Peyer's patch (tissue), 4 donors: ENCODE measurements around the gene NIPBL. TPM values are rescaled to one million over a fixed set of nuclear protein-coding genes. Genes with fewer than 3 reads are reported as not detected.
"Not testable (repeated sequence)": the region's sequence is repeated elsewhere in the genome, so short reads cannot be mapped to it uniquely, and the experiment has no call there.

Experiments
- DNase-seq, 3 donors: peaks; one replicate each; pipeline ENCODE4 v3.0.0-alpha.2; 2017 to 2019
- H3K27ac ChIP-seq, 4 donors: fragments of 200-600 bp; sonication (generic); one replicate each; pipeline ENCODE4 v1.5.1; 2016 to 2019
- H3K27me3 ChIP-seq, 2 donors: fragments of 200-600 bp; sonication (generic); one replicate each; pipeline ENCODE4 v1.5.1; 2019
- H3K36me3 ChIP-seq, 3 donors: fragments of 200-600 bp; sonication (generic); one replicate each; pipeline ENCODE4 v1.5.1; 2016 to 2019
- H3K4me1 ChIP-seq, 4 donors: fragments of 200-600 bp; sonication (generic); one replicate each; pipeline ENCODE4 v1.5.1; 2016 to 2019
- H3K4me3 ChIP-seq, 4 donors: fragments of 200-600 bp; sonication (generic); 1 replicate in 3 of 4; 2 replicates in 1 of 4; pipeline ENCODE4 v1.5.1; 2016 to 2019; ENCODE audit warnings: mild to moderate bottlenecking in 1 of 4
- H3K9me3 ChIP-seq, 4 donors: fragments of 200-600 bp; sonication (generic); one replicate each; pipeline ENCODE4 v1.5.1; 2016 to 2019; ENCODE audit warnings: mild to moderate bottlenecking in 1 of 4
- POLR2A ChIP-seq, 2 donors: fragments of 450-650 bp; IDR thresholded peaks; one replicate each; pipeline ENCODE4 v1.5.1; 2017; ENCODE audit warnings: antibody characterized with exemption in 2 of 2, mild to moderate bottlenecking in 2 of 2, moderate library complexity in 2 of 2
- total RNA-seq, 4 donors: library from RNA; depleted of rRNA; stranded (reverse); fragments of >200 nt; gene quantifications; one replicate each; pipeline ENCODE4 v1.1.0, GENCODE V29; 2016
- TF ChIP-seq, protein P1 (sequence below), 6 experiments: fragments of 450-650 bp in 4 of 6; fragments of 200-600 bp in 2 of 6; sonication (generic) in 1 of 6; IDR thresholded peaks; one replicate each; pipeline ENCODE4 v1.5.1; 2017 to 2019; ENCODE audit warnings: antibody characterized with exemption in 6 of 6, mild to moderate bottlenecking in 3 of 6, moderate library complexity in 1 of 6

The NIPBL gene
- total RNA-seq, 4 donors from 2014 or later, result 48.7 to 109 (median 68.8) TPM

GRCh38 chr5:37005946-37006540 is 129.5 kb downstream of the NIPBL start:
- Histone ChIP-seq H3K36me3 (peaks cover 0 to 84% (median 0%) of the 10 kb centered on the region in 3 donors), H3K4me3 (no peak overlapping the region), H3K27me3 (no peaks in the 10 kb centered on the region), H3K27ac (no peak overlapping the region), H3K9me3 (no peaks in the 10 kb centered on the region), H3K4me1 (no peaks in the 10 kb centered on the region)
- no peak for DNase-seq
- TF ChIP-seq, protein P1, sequence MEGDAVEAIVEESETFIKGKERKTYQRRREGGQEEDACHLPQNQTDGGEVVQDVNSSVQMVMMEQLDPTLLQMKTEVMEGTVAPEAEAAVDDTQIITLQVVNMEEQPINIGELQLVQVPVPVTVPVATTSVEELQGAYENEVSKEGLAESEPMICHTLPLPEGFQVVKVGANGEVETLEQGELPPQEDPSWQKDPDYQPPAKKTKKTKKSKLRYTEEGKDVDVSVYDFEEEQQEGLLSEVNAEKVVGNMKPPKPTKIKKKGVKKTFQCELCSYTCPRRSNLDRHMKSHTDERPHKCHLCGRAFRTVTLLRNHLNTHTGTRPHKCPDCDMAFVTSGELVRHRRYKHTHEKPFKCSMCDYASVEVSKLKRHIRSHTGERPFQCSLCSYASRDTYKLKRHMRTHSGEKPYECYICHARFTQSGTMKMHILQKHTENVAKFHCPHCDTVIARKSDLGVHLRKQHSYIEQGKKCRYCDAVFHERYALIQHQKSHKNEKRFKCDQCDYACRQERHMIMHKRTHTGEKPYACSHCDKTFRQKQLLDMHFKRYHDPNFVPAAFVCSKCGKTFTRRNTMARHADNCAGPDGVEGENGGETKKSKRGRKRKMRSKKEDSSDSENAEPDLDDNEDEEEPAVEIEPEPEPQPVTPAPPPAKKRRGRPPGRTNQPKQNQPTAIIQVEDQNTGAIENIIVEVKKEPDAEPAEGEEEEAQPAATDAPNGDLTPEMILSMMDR (IDR thresholded peaks at IDR 0.05), result peak in 5 of 6 experiments; percentile 43 to 69 (median 59)
- no peak for TF ChIP-seq POLR2A (IDR thresholded peaks at IDR 0.05)

GRCh38 chr5:37013181-37013580 is 136.6 kb downstream of the NIPBL start:
- H3K4me1 ChIP-seq, H3K4me3 ChIP-seq, DNase-seq, H3K27me3 ChIP-seq, H3K9me3 ChIP-seq, H3K27ac ChIP-seq: not testable (repeated sequence)
- peaks cover 0 to 79% (median 0%) of the 10 kb centered on the region in 3 donors for H3K36me3 ChIP-seq

GRCh38 chr5:37014321-37014720 is 137.8 kb downstream of the NIPBL start:
- TF ChIP-seq, protein P1 (IDR thresholded peaks at IDR 0.05), result no peak
- TF ChIP-seq POLR2A (IDR thresholded peaks at IDR 0.05), result no peak
- no peak overlapping the region for H3K27ac ChIP-seq
- H3K4me3 ChIP-seq, result no peak overlapping the region
- no peaks in the 10 kb centered on the region for H3K4me1 ChIP-seq
- no peaks in the 10 kb centered on the region for H3K9me3 ChIP-seq
- H3K36me3 ChIP-seq, result peaks cover 0 to 79% (median 0%) of the 10 kb centered on the region in 3 donors
- H3K27me3 ChIP-seq, result no peaks in the 10 kb centered on the region
- no peak for DNase-seq

DNA sequence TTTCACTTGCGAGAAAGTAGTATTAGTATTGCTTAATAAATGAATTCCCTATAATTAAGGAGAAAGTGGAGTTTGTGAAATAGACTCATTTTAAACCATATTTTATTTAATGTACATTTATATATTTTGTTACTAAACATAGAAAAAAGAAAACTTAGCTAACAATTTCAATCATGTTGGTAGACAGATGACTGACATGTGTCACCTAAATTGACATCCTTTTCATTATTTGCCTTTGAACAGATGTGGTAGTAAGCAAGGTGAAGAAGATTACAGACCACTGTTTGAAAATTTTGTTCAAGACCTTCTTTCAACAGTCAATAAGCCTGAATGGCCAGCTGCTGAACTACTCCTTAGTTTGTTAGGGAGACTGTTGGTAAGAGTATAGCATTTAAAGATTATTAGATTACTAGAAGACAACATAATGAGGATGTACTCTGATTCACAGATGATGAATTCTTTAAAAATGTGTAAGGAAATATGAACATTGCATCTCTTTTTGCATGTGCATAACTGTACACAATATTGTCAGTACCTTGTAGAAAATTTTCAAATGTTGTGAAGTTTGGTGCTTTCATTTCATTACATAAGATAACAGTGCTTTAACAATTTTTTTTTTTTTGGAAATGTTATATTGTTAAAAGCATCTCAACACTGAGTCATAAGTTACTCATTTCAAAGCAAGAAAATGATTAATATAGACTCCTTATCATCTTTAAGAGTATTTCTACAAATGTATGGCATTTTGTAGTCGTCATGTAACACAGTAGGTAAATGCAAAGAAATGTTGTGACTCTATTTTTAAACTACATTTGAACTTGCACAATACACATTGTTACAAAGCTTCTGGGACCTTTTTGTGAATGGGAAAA is 139.5 kb downstream of the NIPBL start:
- Histone ChIP-seq H3K4me3 (no peak overlapping the region), H3K27ac (no peak overlapping the region), H3K4me1 (no peaks in the 10 kb centered on the region), H3K9me3 (no peaks in the 10 kb centered on the region), H3K27me3 (no peaks in the 10 kb centered on the region), H3K36me3 (peaks cover 0 to 79% (median 0%) of the 10 kb centered on the region in 3 donors)
- no peak for DNase-seq
- TF ChIP-seq POLR2A (IDR thresholded peaks at IDR 0.05), result no peak
- TF ChIP-seq, protein P1 (IDR thresholded peaks at IDR 0.05), result no peak

GRCh38 chr5:37028910-37029309 is 152.3 kb downstream of the NIPBL start:
- no peak overlapping the region for H3K27ac ChIP-seq
- H3K36me3 ChIP-seq, result peaks cover 0 to 56% (median 0%) of the 10 kb centered on the region in 3 donors
- H3K9me3 ChIP-seq, result no peaks in the 10 kb centered on the region
- H3K4me1 ChIP-seq, result no peaks in the 10 kb centered on the region
- H3K4me3 ChIP-seq, result no peak overlapping the region
- no peaks in the 10 kb centered on the region for H3K27me3 ChIP-seq
- DNase-seq, result no peak
- TF ChIP-seq, protein P1 (IDR thresholded peaks at IDR 0.05), result no peak
- no peak for TF ChIP-seq POLR2A (IDR thresholded peaks at IDR 0.05)

DNA sequence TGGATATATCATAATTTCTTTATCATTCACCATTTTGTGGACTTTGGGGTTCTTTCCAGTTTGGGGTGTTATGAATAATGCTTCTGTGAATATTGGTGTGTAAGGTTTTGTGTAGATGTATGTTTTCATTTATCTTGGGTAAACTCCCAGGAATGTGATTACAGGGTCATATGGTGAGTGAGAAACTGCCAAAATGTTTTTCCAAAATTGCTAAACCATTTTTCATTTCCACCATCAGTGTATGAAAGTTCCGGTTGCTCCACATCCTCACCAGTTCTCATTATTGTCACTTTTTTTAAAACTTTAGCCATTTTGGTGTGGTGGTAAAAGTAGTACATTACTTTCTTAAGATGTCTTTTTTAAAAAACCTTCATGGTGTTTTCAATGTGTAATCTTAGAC is 152.9 kb downstream of the NIPBL start:
- no peak for DNase-seq
- H3K9me3 ChIP-seq, result no peaks in the 10 kb centered on the region
- no peaks in the 10 kb centered on the region for H3K27me3 ChIP-seq
- peaks cover 0 to 55% (median 0%) of the 10 kb centered on the region in 3 donors for H3K36me3 ChIP-seq
- no peaks in the 10 kb centered on the region for H3K4me1 ChIP-seq
- no peak overlapping the region for H3K27ac ChIP-seq
- no peak overlapping the region for H3K4me3 ChIP-seq
- TF ChIP-seq, protein P1 (IDR thresholded peaks at IDR 0.05), result no peak
- no peak for TF ChIP-seq POLR2A (IDR thresholded peaks at IDR 0.05)
